ENCODE data around the gene CD300H.
"Not testable (repeated sequence)": the region's sequence is repeated elsewhere in the genome, so short reads cannot be mapped to it uniquely, and the experiment has no call there.

Gene CD300H

DNA sequence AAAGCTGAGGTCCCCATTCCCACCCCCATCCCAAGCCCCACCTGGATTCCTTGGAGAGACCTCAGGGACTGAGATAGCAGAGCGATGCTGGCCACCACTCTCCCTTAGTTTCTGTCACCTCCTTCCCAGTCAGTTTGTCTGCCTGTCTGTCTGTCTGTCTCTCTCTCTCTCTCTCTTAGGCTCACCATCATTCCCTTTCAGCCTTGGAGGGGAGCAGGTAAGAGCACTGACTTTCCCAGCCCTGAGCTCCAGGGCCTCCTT is 41.9 kb downstream of the CD300H start:
- DNase-seq, result no peak

DNA sequence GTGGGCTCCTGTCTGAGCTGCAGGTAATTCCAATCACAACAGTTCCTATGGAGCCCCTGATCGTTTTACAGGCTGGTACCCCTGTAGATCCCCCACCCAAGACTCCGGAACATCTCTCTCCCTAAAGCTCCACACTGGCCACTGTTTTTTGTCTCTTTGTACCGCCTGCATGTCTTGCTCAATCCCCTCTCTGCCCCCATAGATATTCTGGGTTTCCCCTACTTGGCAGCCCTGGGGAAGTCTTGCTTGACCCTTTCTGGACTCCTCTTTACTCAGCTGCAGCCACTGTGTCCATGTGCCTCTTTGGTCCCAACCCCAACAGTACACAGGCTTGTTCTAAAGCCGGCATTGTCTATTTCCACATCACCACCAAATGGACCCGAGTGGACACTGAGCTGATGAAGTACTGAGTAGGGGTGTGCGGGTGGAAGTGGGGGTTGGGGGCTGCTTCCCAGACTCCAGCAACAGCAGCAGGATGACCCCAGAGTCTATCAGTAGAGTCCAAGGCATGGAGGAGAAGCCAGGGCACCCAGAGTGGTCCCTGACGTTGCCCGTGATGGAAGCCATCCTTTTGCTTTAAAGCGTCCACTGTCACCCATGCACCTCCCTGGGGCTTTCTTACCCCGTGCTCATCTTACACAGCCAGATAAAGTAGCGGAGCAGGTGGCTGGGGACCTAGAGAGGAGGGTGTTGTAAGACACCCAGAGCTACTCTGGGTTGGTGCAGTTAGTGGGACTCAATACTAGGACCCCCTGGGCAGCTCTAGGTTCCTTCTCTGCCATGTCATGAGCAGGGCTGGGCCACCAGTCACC is 42.5 kb downstream of the CD300H start:
- DNase-seq, result no peak

DNA sequence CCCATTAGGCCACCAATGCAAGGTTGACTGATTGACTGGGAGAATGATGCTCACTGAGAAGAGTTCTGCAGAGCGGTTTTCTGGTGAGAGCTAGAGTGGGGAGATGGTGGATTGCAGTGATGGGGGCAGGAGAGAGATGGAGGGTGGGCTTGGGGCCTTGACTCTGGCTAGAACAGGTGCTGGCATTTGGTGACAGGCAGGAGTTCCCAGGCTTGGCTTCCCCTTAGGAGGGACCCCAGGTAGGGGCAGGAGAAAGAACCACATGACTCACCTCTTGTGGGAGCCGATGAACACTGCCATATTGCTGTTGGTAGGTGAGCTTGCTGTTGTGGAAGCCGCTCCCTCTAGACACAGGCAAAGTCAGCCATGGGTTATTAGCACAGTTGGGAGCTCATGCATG is 44.0 kb downstream of the CD300H start:
- no peak for DNase-seq

DNA sequence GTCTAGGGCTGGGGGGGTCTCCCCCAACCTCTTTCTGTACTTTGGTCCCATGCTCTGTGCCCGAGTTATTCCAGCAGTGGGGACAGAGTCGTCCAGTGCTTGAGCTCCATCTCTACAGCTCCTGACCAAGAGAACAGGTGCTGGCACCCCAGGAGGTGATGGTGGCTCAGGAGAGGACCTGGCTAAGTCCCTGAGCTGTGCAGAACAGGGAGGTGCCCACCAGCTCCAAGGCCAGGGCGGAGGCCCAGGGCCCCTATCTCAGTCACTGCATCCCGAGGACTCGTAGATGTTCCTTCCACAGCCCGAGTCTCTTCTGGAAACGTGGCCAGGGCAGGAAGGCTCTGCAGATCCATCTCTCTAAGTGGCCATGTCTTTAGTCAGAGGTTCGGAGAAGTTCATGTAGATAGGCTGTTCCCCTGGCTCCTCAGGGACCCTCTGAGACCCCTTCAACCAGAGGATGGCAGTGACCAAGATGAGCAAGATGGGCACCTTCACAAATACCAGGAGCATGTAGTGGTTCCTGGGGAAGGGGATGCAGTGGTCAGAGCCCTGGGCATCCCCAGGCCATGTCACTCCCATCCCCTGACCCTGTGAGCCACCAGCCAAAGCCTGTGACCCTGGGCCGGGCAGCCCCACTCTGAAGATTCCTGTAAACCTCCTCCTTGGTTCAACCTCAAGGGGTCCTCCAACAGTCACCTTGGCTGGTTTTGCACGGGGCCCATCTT is 44.8 kb downstream of the CD300H start:
- DNase-seq, result no peak

DNA sequence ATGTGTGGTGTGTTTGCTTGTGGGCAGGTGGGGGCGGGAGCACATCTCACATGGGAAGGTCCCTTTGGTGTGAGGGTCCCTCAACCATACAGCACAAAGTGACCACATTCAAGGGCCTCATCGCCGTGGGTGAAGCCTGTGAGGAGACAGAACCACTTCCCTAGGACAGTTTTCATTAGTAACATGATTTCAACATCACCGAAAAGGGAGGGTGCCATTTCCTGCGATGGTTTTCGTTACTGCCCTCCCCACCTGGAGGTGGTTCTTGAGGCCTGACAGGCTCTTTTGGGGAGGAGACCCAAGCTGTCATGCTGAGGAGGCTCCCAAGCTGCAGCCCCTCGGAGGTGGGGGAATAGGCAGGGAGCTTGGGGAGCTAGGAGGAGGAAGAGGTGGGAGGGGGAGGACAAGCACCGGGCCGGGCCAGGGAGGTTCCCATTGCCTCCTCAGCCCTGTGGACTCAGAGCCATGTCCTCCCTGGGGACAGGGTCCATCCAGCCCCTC is 45.6 kb downstream of the CD300H start:
- no peak for DNase-seq

DNA sequence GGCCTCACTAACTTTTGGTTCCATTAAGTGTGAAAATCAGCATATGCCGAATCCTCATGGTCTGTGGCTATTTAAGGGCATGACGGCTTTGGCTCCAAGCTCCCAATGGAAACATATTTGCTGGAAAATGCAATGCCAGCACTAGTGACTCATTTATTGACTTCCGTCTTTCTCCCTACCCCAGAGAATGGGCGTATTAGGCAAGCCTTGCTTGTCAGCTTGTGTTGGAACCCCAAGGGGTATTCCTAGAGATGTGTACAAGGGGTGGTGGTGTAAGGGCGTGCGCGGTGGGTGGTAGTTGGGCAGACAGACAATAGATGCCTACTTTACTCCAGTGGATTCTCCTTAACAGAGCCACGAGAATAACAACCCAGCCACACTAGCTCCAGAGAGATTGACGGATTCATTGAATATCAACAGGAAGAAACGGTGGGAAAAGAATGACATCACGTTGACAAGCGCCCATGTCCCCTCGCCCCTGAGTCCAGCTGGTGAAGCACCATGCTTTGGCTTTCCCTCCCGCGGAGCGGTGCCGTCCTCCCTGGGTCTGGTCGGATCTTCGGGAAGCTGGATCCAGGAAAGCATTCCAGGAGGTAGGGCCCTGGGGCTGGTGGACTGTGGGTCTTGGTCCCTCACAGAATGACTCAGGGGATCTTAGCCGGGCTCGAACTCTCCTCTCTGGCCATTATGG is 46.4 kb downstream of the CD300H start:
- no peak for DNase-seq

DNA sequence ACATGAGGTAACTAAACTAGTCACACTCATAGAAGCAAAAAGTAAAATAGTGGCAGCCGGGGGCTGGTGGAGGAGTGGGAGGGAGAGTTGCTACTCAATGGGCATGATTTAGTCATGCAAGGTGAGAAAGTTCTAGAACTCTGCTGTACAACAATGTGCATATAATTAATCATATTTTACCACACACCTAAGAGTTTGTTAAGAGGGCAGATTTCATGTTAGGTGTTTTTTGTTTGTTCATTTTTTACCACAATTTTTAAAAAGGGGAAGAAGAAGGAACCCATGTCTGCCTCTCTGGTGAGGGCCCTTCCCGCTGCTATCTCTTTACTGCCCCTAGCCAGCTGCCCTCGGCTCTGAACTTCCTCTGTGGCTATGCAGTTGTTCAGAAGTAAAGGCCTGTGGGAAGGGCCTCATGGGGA is 47.3 kb downstream of the CD300H start:
- DNase-seq, result no peak

DNA sequence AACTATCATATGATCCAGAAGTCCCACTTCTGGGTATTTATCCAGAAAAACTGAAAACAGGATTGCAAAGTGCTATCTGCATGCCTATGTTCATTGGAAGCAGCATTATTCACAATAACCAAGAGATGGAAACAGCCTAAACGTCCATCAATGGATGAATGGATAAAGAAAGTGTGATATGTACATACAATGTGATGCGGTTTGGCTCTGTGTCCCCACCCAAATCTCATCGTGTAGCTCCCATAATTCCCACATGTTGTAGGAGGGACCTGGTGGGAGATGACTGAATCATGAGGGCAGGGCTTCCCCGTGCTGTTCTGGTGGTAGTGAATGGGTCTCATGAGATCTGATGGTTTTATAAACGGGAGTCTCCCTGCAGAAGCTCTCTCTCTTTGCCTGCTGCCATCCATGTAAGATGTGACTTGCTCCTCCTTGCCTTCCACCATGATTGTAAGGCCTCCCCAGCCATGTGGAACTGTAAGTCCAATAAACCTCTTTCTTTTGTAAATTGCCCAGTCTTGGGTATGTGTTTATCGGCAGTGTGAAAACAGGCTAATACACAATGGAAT is 48.8 kb downstream of the CD300H start:
- not testable (repeated sequence) for DNase-seq

DNA sequence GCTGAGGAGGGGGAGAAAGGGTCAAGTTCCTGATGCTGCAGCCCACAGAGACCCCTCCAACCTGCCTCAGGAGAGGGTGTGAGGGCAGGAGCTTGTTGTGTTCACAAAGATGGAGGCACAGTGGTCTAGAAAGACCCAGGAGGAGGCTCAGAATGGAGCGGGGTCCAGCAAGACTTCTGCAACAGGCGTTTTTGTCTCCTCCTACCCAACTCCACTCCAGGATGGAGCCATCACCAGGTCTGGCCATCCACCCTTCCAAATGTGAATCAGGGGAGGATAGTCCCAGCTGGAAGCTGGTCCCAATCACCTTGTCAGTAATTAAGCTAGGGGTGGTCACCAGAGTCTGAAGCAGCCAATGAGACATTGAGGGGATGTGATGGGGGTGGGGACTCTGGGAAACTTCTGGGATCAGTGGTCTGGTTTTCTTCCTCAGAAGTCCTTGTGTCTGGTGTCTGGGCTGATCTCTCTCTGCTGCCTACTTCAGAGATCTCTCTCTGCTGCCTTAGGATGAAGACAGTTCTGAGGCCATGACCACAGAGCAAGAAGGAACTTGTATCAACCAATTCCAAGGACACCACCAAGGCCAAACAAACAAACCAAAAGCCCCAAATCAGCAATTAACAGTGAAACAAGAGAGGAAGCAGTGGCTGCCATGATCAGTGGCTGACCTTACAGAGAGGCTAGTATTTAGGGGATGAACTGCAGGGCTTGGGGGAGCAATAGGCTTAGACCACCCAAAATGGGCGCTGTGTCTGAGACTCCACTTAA is 50.6 kb downstream of the CD300H start:
- no peak for DNase-seq

DNA sequence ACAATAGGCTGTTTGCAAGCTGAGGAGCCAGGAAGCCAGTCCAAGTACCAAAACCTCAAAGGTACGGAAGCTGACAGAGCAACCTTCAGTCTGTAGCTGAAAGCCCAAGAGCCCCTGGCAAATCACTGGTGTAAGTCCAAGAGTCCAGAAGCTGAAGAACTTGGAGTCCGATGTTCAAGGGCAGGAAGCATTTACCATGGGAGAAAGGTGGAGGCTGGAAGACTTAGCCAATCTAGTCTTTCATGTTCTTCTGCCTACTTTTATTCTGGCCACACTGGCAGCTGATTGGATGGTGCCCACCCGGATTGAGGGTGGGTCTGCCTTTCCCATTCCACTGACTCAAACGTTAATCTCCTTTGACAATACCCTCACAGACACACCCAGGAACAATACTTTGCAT is 51.4 kb downstream of the CD300H start:
- DNase-seq, result no peak

DNA sequence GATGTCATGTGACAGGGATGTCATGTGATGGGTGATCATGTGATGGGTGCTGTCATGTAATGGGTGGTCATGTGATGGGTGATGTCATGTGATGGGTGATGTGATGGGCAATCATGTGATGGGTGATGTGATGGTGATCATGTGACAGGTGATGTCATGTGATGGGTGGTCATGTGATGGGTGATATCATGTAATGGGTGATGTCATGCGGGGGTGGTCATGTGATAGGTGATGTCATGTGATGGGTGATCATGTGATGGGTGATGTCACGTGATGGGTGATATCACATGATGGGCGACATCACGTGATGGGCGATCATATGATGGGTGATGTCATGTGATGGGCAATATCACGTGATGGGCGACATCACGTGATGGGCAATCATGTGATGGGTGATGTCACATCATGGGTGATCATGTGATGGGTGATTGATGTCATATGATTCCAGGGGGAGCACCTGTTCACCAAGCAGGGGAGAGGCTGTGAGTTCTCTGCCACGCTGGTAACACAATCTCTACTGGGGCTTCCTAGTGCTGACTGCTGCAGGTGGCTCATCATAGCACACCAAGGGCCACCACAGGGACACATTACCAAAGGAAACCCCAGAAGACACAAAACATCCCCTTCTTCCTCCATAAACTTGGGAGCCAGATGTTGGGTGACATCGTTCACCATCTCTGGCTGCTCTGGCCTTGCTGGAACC is 52.5 kb downstream of the CD300H start:
- DNase-seq, result no peak

DNA sequence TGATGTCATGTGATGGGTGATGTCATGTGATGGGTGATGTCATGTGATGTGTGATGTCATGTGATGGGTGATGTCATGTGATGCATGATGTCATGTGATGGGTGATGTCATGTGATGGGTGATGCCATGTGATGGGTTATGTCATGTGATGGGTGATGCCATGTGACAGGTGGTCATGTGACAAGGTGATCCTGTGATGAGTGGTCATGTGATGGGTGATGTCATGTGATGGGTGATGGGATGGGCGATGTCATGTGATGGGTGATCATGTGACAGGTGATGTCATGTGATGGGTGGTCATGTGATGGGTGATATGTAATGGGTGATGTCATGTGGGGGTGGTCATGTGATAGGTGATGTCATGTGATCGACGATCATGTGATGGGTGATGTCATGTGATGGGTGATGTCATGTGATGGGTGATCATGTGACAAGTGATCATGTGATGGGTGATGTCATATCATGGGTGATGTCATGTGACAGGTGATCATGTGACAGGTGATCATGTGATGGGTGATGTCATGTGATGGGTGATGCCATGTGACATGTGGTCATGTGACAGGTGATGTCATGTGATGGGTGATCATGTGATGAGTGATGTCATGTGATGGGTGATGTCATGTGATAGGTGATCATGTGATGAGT is 53.2 kb downstream of the CD300H start:
- DNase-seq, result no peak

DNA sequence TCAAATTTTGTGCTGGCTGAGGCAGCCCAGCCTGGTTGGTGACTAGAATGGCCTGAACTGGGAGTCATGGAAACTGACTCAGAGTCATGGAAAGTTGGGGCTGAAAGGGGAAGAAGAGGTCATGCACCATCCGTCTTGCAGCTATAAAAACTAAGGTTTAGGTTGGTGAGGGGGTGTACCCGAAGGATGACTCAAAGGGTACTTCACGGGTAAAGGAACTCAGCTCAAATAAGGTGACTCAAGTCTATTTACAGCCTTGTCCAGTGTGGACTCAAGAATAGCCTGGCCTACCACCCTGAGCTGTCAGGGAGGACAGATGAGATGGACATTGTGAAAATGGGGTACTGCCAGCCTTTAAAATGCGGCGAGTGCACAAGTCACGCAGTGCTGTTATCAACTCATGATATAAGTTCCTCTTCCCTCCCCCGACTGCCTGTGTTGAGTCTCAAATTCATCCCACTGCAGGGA is 54.7 kb downstream of the CD300H start:
- no peak for DNase-seq

DNA sequence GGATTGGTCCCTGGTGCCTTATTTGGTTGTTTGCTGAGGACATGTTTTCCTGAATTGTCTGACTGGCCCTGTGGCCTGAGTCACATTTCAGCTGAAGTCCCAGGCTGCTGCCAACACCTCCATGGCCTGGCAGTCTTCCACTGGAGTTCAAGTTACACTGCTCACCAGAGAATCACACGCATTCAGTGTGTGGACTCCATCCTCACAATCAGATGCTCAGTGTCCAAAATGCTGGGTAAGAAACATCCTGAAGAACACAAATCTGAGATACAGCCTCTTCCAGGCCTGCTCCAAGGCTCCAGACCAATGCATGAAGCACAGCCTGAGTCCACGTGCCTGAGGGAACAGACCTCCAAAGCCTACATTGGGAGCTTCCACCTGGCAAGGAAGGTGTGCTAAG is 55.3 kb downstream of the CD300H start:
- DNase-seq, result no peak
